Activated CD4-positive, CD25-positive, alpha-beta regulatory T cell (primary cell): ENCODE measurements around the gene RNGTT.
"Not testable (repeated sequence)": the region's sequence is repeated elsewhere in the genome, so short reads cannot be mapped to it uniquely, and the experiment has no call there.

Experiments
- DNase-seq, 4 experiments: peaks; one replicate each; lab custom pipeline; 2025; lab: John Stamatoyannopoulos, UW

RNGTT gene

GRCh38 chr6:88722686-88723085, 240.7 kb downstream of the RNGTT start:
- DNase-seq, result no peak

- not testable (repeated sequence) for DNase-seq
These were observed 247.0 kb downstream of the RNGTT start for GRCh38 chr6:88716399-88716798.

- DNase-seq, result no peak
These were observed 251.0 kb downstream of the RNGTT start for GRCh38 chr6:88712243-88712936.

GRCh38 chr6:88709819-88710246, 253.6 kb downstream of the RNGTT start:
- no peak for DNase-seq

- DNase-seq, result no peak
These were observed 255.1 kb downstream of the RNGTT start for GRCh38 chr6:88708197-88708744.

GRCh38 chr6:88705601-88706000, 257.8 kb downstream of the RNGTT start:
- no peak for DNase-seq

GRCh38 chr6:88704980-88705379, 258.4 kb downstream of the RNGTT start:
- no peak for DNase-seq

GRCh38 chr6:88702956-88703556, 260.4 kb downstream of the RNGTT start:
- no peak for DNase-seq

- DNase-seq, result no peak
These were observed 264.8 kb downstream of the RNGTT start for GRCh38 chr6:88698661-88699060.

GRCh38 chr6:88695937-88696336, 267.5 kb downstream of the RNGTT start:
- no peak for DNase-seq

GRCh38 chr6:88683734-88684133, 279.7 kb downstream of the RNGTT start:
- DNase-seq, result no peak

GRCh38 chr6:88680654-88681053, 282.8 kb downstream of the RNGTT start:
- no peak for DNase-seq

GRCh38 chr6:88679841-88680240, 283.6 kb downstream of the RNGTT start:
- DNase-seq, result no peak

- DNase-seq, result no peak
These were observed 286.1 kb downstream of the RNGTT start for GRCh38 chr6:88677356-88677755.

GRCh38 chr6:88671624-88672023, 291.8 kb downstream of the RNGTT start:
- no peak for DNase-seq

GRCh38 chr6:88670369-88670768, 293.0 kb downstream of the RNGTT start:
- no peak for DNase-seq

GRCh38 chr6:88669475-88669874, 293.9 kb downstream of the RNGTT start:
- no peak for DNase-seq

- DNase-seq, result no peak
These were observed 296.5 kb downstream of the RNGTT start for GRCh38 chr6:88666901-88667300.

GRCh38 chr6:88665131-88665530, 298.3 kb downstream of the RNGTT start:
- no peak for DNase-seq

GRCh38 chr6:88663801-88664200, 299.6 kb downstream of the RNGTT start:
- no peak for DNase-seq

GRCh38 chr6:88662653-88663174, 300.7 kb downstream of the RNGTT start:
- no peak for DNase-seq

GRCh38 chr6:88662163-88662580, 301.2 kb downstream of the RNGTT start:
- no peak for DNase-seq

- no peak for DNase-seq
These were observed 302.3 kb downstream of the RNGTT start for GRCh38 chr6:88661136-88661535.
